ENCODE results near the gene PCNX2. TPM values are rescaled to one million over a fixed set of nuclear protein-coding genes. Genes with fewer than 3 reads are reported as not detected.

PCNX2 gene
- total RNA-seq, 3 donors from 2014 or later (not counting 1 experiment from before 2014, with no cell fraction given) = 12.9 to 25.8 (median 16.0) TPM

Other genes starting within 250 kb of the PCNX2 start
- gene MAP3K21, start 32.0 kb upstream of the PCNX2 start, total RNA-seq = under 1 TPM; 0.14 to 0.70 (median 0.27) TPM

Data from natural killer cell (primary cell).